Mesendoderm (in vitro differentiated cells): ENCODE data around the gene EGFR.

Experiments used
- DNase-seq: peaks from one replicate; pipeline ENCODE4 v3.0.0; 2013
- H2AK5ac ChIP-seq: 2 replicates; pipeline ENCODE4 v1.6.1; 2013; ENCODE audit warnings: low read length, inconsistent platforms
- H2BK120ac ChIP-seq: 2 replicates; pipeline ENCODE4 v1.6.1; 2013; ENCODE audit warnings: low read depth, mild to moderate bottlenecking, low read length, moderate library complexity, mixed read lengths
- H2BK15ac ChIP-seq: replicated peaks from 2 replicates; pipeline ENCODE4 v1.6.1; 2013; ENCODE audit warnings: low read depth, mild to moderate bottlenecking, moderate library complexity
- H2BK5ac ChIP-seq: 2 replicates; pipeline ENCODE4 v1.6.1; 2013; ENCODE audit warnings: low read length, inconsistent platforms
- H3K18ac ChIP-seq: 2 replicates; pipeline ENCODE4 v1.6.1; 2013; ENCODE audit warnings: mild to moderate bottlenecking, low read length, mixed read lengths
- H3K23ac ChIP-seq: one replicate; pipeline ENCODE4 v1.6.1; 2013; ENCODE audit warnings: low read length
- H3K27ac ChIP-seq: 2 replicates; pipeline ENCODE4 v1.5.1; 2013; ENCODE audit warnings: low read depth, mild to moderate bottlenecking, inconsistent platforms, low read length, moderate library complexity
- H3K27me3 ChIP-seq: 2 replicates; pipeline ENCODE4 v1.6.1; 2013; ENCODE audit warnings: low read length, control low read depth, mild to moderate bottlenecking, inconsistent platforms; ENCODE audit not compliant: insufficient read depth, poor library complexity
- H3K36me3 ChIP-seq: 2 replicates; pipeline ENCODE4 v1.6.1; 2013; ENCODE audit warnings: low read length, inconsistent platforms; ENCODE audit not compliant: control insufficient read depth, insufficient read depth
- H3K4ac ChIP-seq: one replicate; pipeline ENCODE4 v1.6.1; 2013; ENCODE audit warnings: low read depth, mild to moderate bottlenecking, low read length, moderate library complexity
- H3K4me1 ChIP-seq: 2 replicates; pipeline ENCODE4 v1.6.1; 2013; ENCODE audit warnings: low read depth, low read length, inconsistent platforms; ENCODE audit not compliant: control insufficient read depth
- H3K4me2 ChIP-seq: 2 replicates; pipeline ENCODE4 v1.6.1; 2013; ENCODE audit warnings: low read length
- H3K4me3 ChIP-seq: 2 replicates; pipeline ENCODE4 v1.5.1; 2013; ENCODE audit warnings: mild to moderate bottlenecking, low read length
- H3K56ac ChIP-seq: one replicate; pipeline ENCODE4 v1.6.1; 2013; ENCODE audit warnings: low read length
- H3K79me1 ChIP-seq: 2 replicates; pipeline ENCODE4 v1.6.1; 2013; ENCODE audit warnings: low read length, inconsistent platforms
- H3K79me2 ChIP-seq: 2 replicates; pipeline ENCODE4 v1.6.1; 2013; ENCODE audit warnings: mild to moderate bottlenecking, low read length; ENCODE audit not compliant: control insufficient read depth, insufficient read depth
- H3K9ac ChIP-seq: 2 replicates; pipeline ENCODE4 v1.6.1; 2013; ENCODE audit warnings: low read length, inconsistent platforms
- H4K5ac ChIP-seq: one replicate; pipeline ENCODE4 v1.6.1; 2013; ENCODE audit warnings: low read length
- H4K8ac ChIP-seq: one replicate; pipeline ENCODE4 v1.6.1; 2013; ENCODE audit warnings: low read depth, mild to moderate bottlenecking, control low read depth, low read length, moderate library complexity
- WGBS: extraction: QIAGEN DNeasy Blood & Tissue Kit; methylation state at CpG from one replicate; pipeline ENCODE4 v1.1.7; 2013; ENCODE audit warnings: low lambda C conversion rate, missing lambda C conversion rate; ENCODE audit not compliant: insufficient coverage; ENCODE audit errors: extremely low coverage; 5-methylcytosine and 5-hydroxymethylcytosine counted together

The EGFR gene

DNA sequence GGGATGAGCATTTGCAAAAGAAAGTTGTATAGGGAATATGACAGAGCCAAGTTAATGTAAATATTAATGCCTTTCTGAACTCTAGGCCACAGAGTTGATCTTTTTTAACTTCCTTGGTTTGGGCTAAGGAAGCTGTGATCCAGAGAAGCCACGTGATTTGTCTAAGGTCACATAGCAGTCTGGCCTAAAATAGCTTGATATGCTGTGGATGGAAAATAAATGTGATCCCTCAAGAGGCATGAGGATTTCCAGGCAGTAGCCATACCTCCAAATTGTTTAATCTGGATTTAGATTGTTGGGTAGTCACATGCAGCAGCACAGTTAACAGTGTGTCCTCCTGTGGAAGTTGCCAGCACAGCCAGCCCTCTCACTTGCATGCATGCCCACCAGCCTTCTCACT is 180.6 kb downstream of the EGFR start:
- H3K9ac ChIP-seq = no peak overlapping the region
- no CpG with 5 or more reads among the region's 1 CpG for WGBS
- H3K27ac ChIP-seq = no peak overlapping the region
- no peak overlapping the region for H2BK15ac ChIP-seq
- DNase-seq = no peak
- no peak overlapping the region for H3K18ac ChIP-seq
- no peak overlapping the region for H4K8ac ChIP-seq
- no peaks in the 10 kb centered on the region for H3K79me1 ChIP-seq
- H3K4me2 ChIP-seq = no peak overlapping the region
- no peak overlapping the region for H3K4ac ChIP-seq
- no peak overlapping the region for H3K23ac ChIP-seq
- H3K79me2 ChIP-seq = no peaks in the 10 kb centered on the region
- no peaks in the 10 kb centered on the region for H3K27me3 ChIP-seq
- H2AK5ac ChIP-seq = no peak overlapping the region
- no peak overlapping the region for H3K56ac ChIP-seq
- H4K5ac ChIP-seq = no peak overlapping the region
- no peaks in the 10 kb centered on the region for H3K4me1 ChIP-seq
- H3K4me3 ChIP-seq = no peak overlapping the region
- peaks cover 1% of the 10 kb centered on the region for H3K36me3 ChIP-seq
- H2BK5ac ChIP-seq = no peak overlapping the region
- no peak overlapping the region for H2BK120ac ChIP-seq

DNA sequence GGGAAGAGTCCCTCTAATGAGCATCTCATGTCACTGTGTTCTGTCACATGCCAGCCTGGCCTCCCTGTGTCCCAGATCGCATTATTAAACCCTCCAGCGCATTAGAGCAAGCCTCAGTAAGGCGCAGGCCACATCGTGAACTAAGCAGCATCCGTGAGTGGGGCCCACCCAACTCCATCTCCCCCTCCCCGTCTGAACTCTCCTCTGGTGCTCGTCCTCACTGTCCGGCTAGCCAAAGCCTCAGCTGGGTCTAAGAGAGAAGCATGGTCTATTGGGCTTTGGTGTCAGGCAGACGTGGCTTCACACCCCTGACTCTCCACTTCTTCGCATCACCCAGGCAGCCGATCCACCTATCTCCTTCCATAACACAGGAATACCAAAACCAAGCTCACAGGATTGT is 181.6 kb downstream of the EGFR start:
- Histone ChIP-seq H2BK15ac (no peak overlapping the region), H2BK120ac (no peak overlapping the region), H3K56ac (no peak overlapping the region), H3K18ac (no peak overlapping the region), H3K4me3 (no peak overlapping the region), H3K4ac (no peak overlapping the region), H4K5ac (no peak overlapping the region), H3K9ac (no peak overlapping the region), H2BK5ac (no peak overlapping the region), H3K4me1 (no peaks in the 10 kb centered on the region), H4K8ac (no peak overlapping the region), H3K36me3 (peaks cover 1% of the 10 kb centered on the region), H3K79me2 (no peaks in the 10 kb centered on the region), H3K27me3 (no peaks in the 10 kb centered on the region), H3K23ac (no peak overlapping the region), H3K4me2 (no peak overlapping the region), H3K27ac (no peak overlapping the region), H3K79me1 (no peaks in the 10 kb centered on the region), H2AK5ac (no peak overlapping the region)
- WGBS = no CpG with 5 or more reads among the region's 11 CpGs
- DNase-seq = no peak

DNA sequence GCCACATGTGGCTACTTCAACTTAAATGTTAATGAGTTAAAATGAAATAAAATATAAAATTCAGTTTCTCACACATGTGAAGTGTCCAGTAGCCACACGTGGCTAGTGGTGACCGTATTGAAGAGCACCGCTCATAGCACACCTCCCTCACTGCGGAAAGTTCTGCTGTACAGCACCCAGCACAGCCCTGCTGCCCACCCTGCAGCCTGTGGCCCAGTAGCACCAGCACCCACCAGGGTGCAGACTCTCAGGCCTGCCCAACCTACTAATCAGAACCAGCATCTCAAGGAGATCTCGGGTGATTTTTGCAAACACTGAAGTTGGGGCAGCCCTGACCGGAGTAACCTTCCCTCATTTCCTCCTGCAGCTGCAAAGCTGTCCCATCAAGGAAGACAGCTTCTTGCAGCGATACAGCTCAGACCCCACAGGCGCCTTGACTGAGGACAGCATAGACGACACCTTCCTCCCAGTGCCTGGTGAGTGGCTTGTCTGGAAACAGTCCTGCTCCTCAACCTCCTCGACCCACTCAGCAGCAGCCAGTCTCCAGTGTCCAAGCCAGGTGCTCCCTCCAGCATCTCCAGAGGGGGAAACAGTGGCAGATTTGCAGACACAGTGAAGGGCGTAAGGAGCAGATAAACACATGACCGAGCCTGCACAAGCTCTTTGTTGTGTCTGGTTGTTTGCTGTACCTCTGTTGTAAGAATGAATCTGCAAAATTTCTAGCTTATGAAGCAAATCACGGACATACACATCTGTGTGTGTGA is 183.5 kb downstream of the EGFR start:
- no peak overlapping the region for H3K9ac ChIP-seq
- H3K79me2 ChIP-seq = no peaks in the 10 kb centered on the region
- no peak overlapping the region for H3K23ac ChIP-seq
- no peaks in the 10 kb centered on the region for H3K27me3 ChIP-seq
- no peaks in the 10 kb centered on the region for H3K4me1 ChIP-seq
- WGBS = no CpG with 5 or more reads among the region's 13 CpGs
- H4K8ac ChIP-seq = no peak overlapping the region
- H4K5ac ChIP-seq = no peak overlapping the region
- H3K36me3 ChIP-seq = peaks cover 1% of the 10 kb centered on the region
- H3K4me3 ChIP-seq = no peak overlapping the region
- H3K79me1 ChIP-seq = no peaks in the 10 kb centered on the region
- no peak overlapping the region for H2BK15ac ChIP-seq
- H3K4ac ChIP-seq = no peak overlapping the region
- no peak overlapping the region for H3K27ac ChIP-seq
- H2BK120ac ChIP-seq = no peak overlapping the region
- H3K18ac ChIP-seq = no peak overlapping the region
- H3K4me2 ChIP-seq = no peak overlapping the region
- H2BK5ac ChIP-seq = no peak overlapping the region
- DNase-seq = no peak
- H3K56ac ChIP-seq = no peak overlapping the region
- H2AK5ac ChIP-seq = no peak overlapping the region

DNA sequence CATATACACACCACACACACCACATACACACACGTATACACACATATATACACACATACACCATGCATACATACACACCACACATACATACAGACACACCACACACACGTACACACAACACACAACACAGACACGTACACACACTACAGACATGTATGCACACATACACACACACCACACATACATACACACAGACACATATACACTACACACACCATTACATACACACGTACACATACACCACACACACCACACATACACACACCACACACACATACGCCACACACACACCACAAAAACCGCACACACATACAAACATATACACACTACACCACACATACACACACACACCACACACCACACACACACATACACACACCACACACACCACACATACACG is 184.5 kb downstream of the EGFR start:
- Histone ChIP-seq H3K4ac (no peak overlapping the region), H3K27me3 (no peaks in the 10 kb centered on the region), H3K9ac (no peak overlapping the region), H3K4me3 (no peak overlapping the region), H3K56ac (no peak overlapping the region), H3K79me1 (no peaks in the 10 kb centered on the region), H3K36me3 (peaks cover 1% of the 10 kb centered on the region), H3K4me1 (no peaks in the 10 kb centered on the region), H2BK15ac (no peak overlapping the region), H3K27ac (no peak overlapping the region), H3K4me2 (no peak overlapping the region), H4K8ac (no peak overlapping the region), H3K23ac (no peak overlapping the region), H2AK5ac (no peak overlapping the region), H2BK5ac (no peak overlapping the region), H3K79me2 (no peaks in the 10 kb centered on the region), H4K5ac (no peak overlapping the region), H3K18ac (no peak overlapping the region), H2BK120ac (no peak overlapping the region)
- no peak for DNase-seq
- WGBS = 100% methylated on average over 5 of the region's 7 CpGs

DNA sequence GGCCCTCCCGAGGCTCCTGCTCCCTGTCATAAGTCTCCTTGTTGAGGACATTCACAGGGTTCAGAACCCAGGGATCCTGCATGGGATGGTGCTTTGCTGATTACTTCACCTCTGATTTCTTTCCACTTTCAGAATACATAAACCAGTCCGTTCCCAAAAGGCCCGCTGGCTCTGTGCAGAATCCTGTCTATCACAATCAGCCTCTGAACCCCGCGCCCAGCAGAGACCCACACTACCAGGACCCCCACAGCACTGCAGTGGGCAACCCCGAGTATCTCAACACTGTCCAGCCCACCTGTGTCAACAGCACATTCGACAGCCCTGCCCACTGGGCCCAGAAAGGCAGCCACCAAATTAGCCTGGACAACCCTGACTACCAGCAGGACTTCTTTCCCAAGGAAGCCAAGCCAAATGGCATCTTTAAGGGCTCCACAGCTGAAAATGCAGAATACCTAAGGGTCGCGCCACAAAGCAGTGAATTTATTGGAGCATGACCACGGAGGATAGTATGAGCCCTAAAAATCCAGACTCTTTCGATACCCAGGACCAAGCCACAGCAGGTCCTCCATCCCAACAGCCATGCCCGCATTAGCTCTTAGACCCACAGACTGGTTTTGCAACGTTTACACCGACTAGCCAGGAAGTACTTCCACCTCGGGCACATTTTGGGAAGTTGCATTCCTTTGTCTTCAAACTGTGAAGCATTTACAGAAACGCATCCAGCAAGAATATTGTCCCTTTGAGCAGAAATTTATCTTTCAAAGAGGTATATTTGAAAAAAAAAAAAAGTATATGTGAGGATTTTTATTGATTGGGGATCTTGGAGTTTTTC is 186.5 kb downstream of the EGFR start:
- Histone ChIP-seq H3K23ac (no peak overlapping the region), H4K5ac (no peak overlapping the region), H3K4me3 (no peak overlapping the region), H3K56ac (no peak overlapping the region), H3K79me1 (no peaks in the 10 kb centered on the region), H3K4me2 (no peak overlapping the region), H3K4ac (no peak overlapping the region), H2BK15ac (no peak overlapping the region), H3K18ac (no peak overlapping the region), H2BK5ac (no peak overlapping the region), H3K4me1 (no peaks in the 10 kb centered on the region), H3K36me3 (peaks cover 1% of the 10 kb centered on the region), H2AK5ac (no peak overlapping the region), H4K8ac (no peak overlapping the region), H3K9ac (no peak overlapping the region), H3K27ac (no peak overlapping the region), H3K79me2 (no peaks in the 10 kb centered on the region), H3K27me3 (no peaks in the 10 kb centered on the region), H2BK120ac (no peak overlapping the region)
- no peak for DNase-seq
- no CpG with 5 or more reads among the region's 16 CpGs for WGBS
